Muscle of leg (tissue), 11 donors: Measurements from ENCODE around the gene NTMT1. TPM values are rescaled to one million over a fixed set of nuclear protein-coding genes. Genes with fewer than 3 reads are reported as not detected.

ENCODE experiments used
- DNase-seq: peaks from one replicate; pipeline ENCODE4 v3.0.0; 2013
- H3K27ac ChIP-seq: one replicate; pipeline ENCODE4 v1.5.1; 2013; ENCODE audit warnings: mild to moderate bottlenecking, low read length, control low read depth
- H3K27me3 ChIP-seq: one replicate; pipeline ENCODE4 v1.6.1; 2013; ENCODE audit warnings: low read length; ENCODE audit not compliant: control insufficient read depth, insufficient read depth
- H3K36me3 ChIP-seq: one replicate; pipeline ENCODE4 v1.6.1; 2013; ENCODE audit warnings: low read length; ENCODE audit not compliant: control insufficient read depth, insufficient read depth
- H3K4me1 ChIP-seq: one replicate; pipeline ENCODE4 v1.6.1; 2013; ENCODE audit warnings: low read length; ENCODE audit not compliant: control insufficient read depth, insufficient read depth
- H3K4me3 ChIP-seq: one replicate; pipeline ENCODE4 v1.5.1; 2013; ENCODE audit warnings: low read length, control low read depth
- H3K9me3 ChIP-seq: replicated peaks from 2 replicates; pipeline ENCODE4 v1.6.1; 2013; ENCODE audit warnings: low read depth, low read length; ENCODE audit not compliant: control insufficient read depth
- WGBS: methylation state at CpG from one replicate; pipeline ENCODE4 v1.1.5; 2013; ENCODE audit warnings: missing lambda C conversion rate; ENCODE audit not compliant: insufficient coverage; 5-methylcytosine and 5-hydroxymethylcytosine counted together
- polyA plus RNA-seq, 8 donors: library from polyadenylated mRNA; unstranded; fragments of 120-200 nt; gene quantifications; one replicate each; pipeline versions ENCODE4 v1.2.1 to v1.2.3, GENCODE V29; 2013; ENCODE audit warnings: inconsistent platforms in 1 of 8, low replicate concordance in 1 of 8; ENCODE audit not compliant: insufficient read length in 8 of 8, insufficient read depth in 1 of 8
- total RNA-seq: library from RNA; stranded (reverse); fragments of 120-200 nt; gene quantifications from one replicate; pipeline ENCODE4 v1.2.4, GENCODE V29; 2013

Gene NTMT1
- total and polyA plus RNA-seq, 9 donors = 26.9 to 41.9 (median 38.9) TPM

- Histone ChIP-seq H3K4me1 (peaks cover 26% of the 10 kb centered on the region), H3K36me3 (no peaks in the 10 kb centered on the region), H3K4me3 (no peak overlapping the region), H3K27me3 (peaks cover 37% of the 10 kb centered on the region), H3K9me3 (no peaks in the 10 kb centered on the region), H3K27ac (no peak overlapping the region)
- DNase-seq = no peak
- 86% methylated on average over 7 of the region's 7 CpGs for WGBS
Measured at GRCh38 chr9:129674229-129674628, 48.3 kb downstream of the NTMT1 start.

GRCh38 chr9:129675620-129676019 is 49.7 kb downstream of the NTMT1 start:
- Histone ChIP-seq H3K9me3 (no peaks in the 10 kb centered on the region), H3K27me3 (peaks cover 39% of the 10 kb centered on the region), H3K4me1 (peaks cover 26% of the 10 kb centered on the region), H3K4me3 (no peak overlapping the region), H3K27ac (no peak overlapping the region), H3K36me3 (no peaks in the 10 kb centered on the region)
- DNase-seq = peak; percentile 22
- WGBS = 18% methylated on average over 21 of the region's 27 CpGs

GRCh38 chr9:129676287-129676686 is 50.3 kb downstream of the NTMT1 start:
- H3K9me3 ChIP-seq = no peaks in the 10 kb centered on the region
- DNase-seq = no peak
- 84% methylated on average over 4 of the region's 4 CpGs for WGBS
- no peak overlapping the region for H3K4me3 ChIP-seq
- H3K36me3 ChIP-seq = no peaks in the 10 kb centered on the region
- peaks cover 26% of the 10 kb centered on the region for H3K4me1 ChIP-seq
- peaks cover 41% of the 10 kb centered on the region for H3K27me3 ChIP-seq
- no peak overlapping the region for H3K27ac ChIP-seq

- H3K27me3 ChIP-seq = peaks cover 42% of the 10 kb centered on the region
- peak; percentile 66 for DNase-seq
- peaks cover 26% of the 10 kb centered on the region for H3K4me1 ChIP-seq
- 60% methylated on average over 7 of the region's 12 CpGs for WGBS
- no peak overlapping the region for H3K4me3 ChIP-seq
- peak overlapping the region; percentile 63 for H3K27ac ChIP-seq
- no peaks in the 10 kb centered on the region for H3K36me3 ChIP-seq
- no peaks in the 10 kb centered on the region for H3K9me3 ChIP-seq
Measured at GRCh38 chr9:129676975-129677374, 51.0 kb downstream of the NTMT1 start.

- Histone ChIP-seq H3K9me3 (no peaks in the 10 kb centered on the region), H3K4me1 (peaks cover 26% of the 10 kb centered on the region), H3K27ac (peak overlapping the region; percentile 63), H3K4me3 (no peak overlapping the region), H3K36me3 (no peaks in the 10 kb centered on the region), H3K27me3 (peaks cover 43% of the 10 kb centered on the region)
- DNase-seq = peak; percentile 81
- WGBS = no CpG with 5 or more reads among the region's 9 CpGs
Measured at GRCh38 chr9:129677456-129677855, 51.5 kb downstream of the NTMT1 start.

GRCh38 chr9:129678844-129679243 is 52.9 kb downstream of the NTMT1 start:
- Histone ChIP-seq H3K36me3 (no peaks in the 10 kb centered on the region), H3K9me3 (no peaks in the 10 kb centered on the region), H3K27me3 (peaks cover 43% of the 10 kb centered on the region), H3K4me1 (peaks cover 26% of the 10 kb centered on the region), H3K27ac (no peak overlapping the region), H3K4me3 (no peak overlapping the region)
- no peak for DNase-seq
- 72% methylated on average over 9 of the region's 9 CpGs for WGBS

- H3K27me3 ChIP-seq = peaks cover 37% of the 10 kb centered on the region
- no peak for DNase-seq
- H3K36me3 ChIP-seq = no peaks in the 10 kb centered on the region
- H3K27ac ChIP-seq = no peak overlapping the region
- H3K4me3 ChIP-seq = no peak overlapping the region
- no peaks in the 10 kb centered on the region for H3K9me3 ChIP-seq
- 73% methylated on average over 7 of the region's 9 CpGs for WGBS
- H3K4me1 ChIP-seq = peaks cover 26% of the 10 kb centered on the region
Measured at GRCh38 chr9:129679537-129679936, 53.6 kb downstream of the NTMT1 start.

GRCh38 chr9:129681924-129682323 is 56.0 kb downstream of the NTMT1 start:
- no peaks in the 10 kb centered on the region for H3K9me3 ChIP-seq
- H3K4me1 ChIP-seq = peaks cover 9% of the 10 kb centered on the region
- DNase-seq = no peak
- no peak overlapping the region for H3K27ac ChIP-seq
- peaks cover 22% of the 10 kb centered on the region for H3K27me3 ChIP-seq
- H3K4me3 ChIP-seq = no peak overlapping the region
- no peaks in the 10 kb centered on the region for H3K36me3 ChIP-seq
- 100% methylated on average over 2 of the region's 11 CpGs for WGBS

GRCh38 chr9:129682381-129682780 is 56.4 kb downstream of the NTMT1 start:
- Histone ChIP-seq H3K36me3 (no peaks in the 10 kb centered on the region), H3K4me1 (peaks cover 5% of the 10 kb centered on the region), H3K9me3 (no peaks in the 10 kb centered on the region), H3K27ac (no peak overlapping the region), H3K4me3 (no peak overlapping the region), H3K27me3 (peaks cover 18% of the 10 kb centered on the region)
- 91% methylated on average over 3 of the region's 7 CpGs for WGBS
- DNase-seq = no peak

GRCh38 chr9:129685220-129685932 is 59.4 kb downstream of the NTMT1 start:
- WGBS = 83% methylated on average over 15 of the region's 15 CpGs

More at GRCh38 chr9:129685220-129685932, 59.4 kb downstream of the NTMT1 start:
- no peak overlapping the region for H3K27ac ChIP-seq
- H3K9me3 ChIP-seq = no peaks in the 10 kb centered on the region
- H3K4me1 ChIP-seq = no peaks in the 10 kb centered on the region
- DNase-seq = no peak
- H3K36me3 ChIP-seq = no peaks in the 10 kb centered on the region
- H3K27me3 ChIP-seq = peaks cover 7% of the 10 kb centered on the region
- no peak overlapping the region for H3K4me3 ChIP-seq
